ENCODE measurements around the gene ACOT9. TPM values are rescaled to one million over a fixed set of nuclear protein-coding genes. Genes with fewer than 3 reads are reported as not detected.
A peak's percentile ranks its signal among the peaks of the same experiment; 100 is the strongest.

ACOT9 gene
- total and polyA plus RNA-seq, 4 donors, result 30.5 to 46.7 (median 45.1) TPM

GRCh38 chrX:23788946-23789345, 45.9 kb upstream of the ACOT9 start:
- no peak for ATAC-seq (ENCODE audit: insufficient read depth, low FRiP score)
- TF ChIP-seq CTCF (IDR thresholded peaks at IDR 0.05; ENCODE audit: control extremely low read depth, extremely low read depth), result no peak
- 69 to 71% methylated on average over 4 of the region's 4 CpGs for WGBS, 2 donors
- H3K27me3 ChIP-seq (ENCODE audit: control insufficient read depth in 3 of 3, insufficient read depth in 3 of 3, low read length in 2 of 3), result peaks cover 0 to 3% (median 0%) of the 10 kb centered on the region in 3 donors
- peaks cover 0 to 9% (median 4%) of the 10 kb centered on the region in 4 donors for H3K36me3 ChIP-seq (ENCODE audit: control insufficient read depth in 4 of 4, insufficient read depth in 4 of 4, low read length in 4 of 4)
- H3K4me1 ChIP-seq (ENCODE audit: control insufficient read depth in 5 of 5, insufficient read depth in 5 of 5, low read length in 5 of 5), result peaks cover 0 to 7% (median 0%) of the 10 kb centered on the region in 5 donors
- no peak for DNase-seq
- H3K4me3 ChIP-seq, result no peak overlapping the region
- no peaks in the 10 kb centered on the region for H3K9me3 ChIP-seq (ENCODE audit: control insufficient read depth in 4 of 4, insufficient read depth in 3 of 4, low read length in 3 of 4)
- no peak overlapping the region for H3K9ac ChIP-seq (ENCODE audit: insufficient read depth in 1 of 2, low read length in 2 of 2)
- H3K27ac ChIP-seq (ENCODE audit: low read depth in 1 of 2, low read length in 1 of 2), result no peak overlapping the region

GRCh38 chrX:23788521-23788920, 45.4 kb upstream of the ACOT9 start:
- no peaks in the 10 kb centered on the region for H3K9me3 ChIP-seq (ENCODE audit: control insufficient read depth in 4 of 4, insufficient read depth in 3 of 4, low read length in 3 of 4)
- TF ChIP-seq CTCF (IDR thresholded peaks at IDR 0.05; ENCODE audit: control extremely low read depth, extremely low read depth), result no peak
- no peak overlapping the region for H3K9ac ChIP-seq (ENCODE audit: insufficient read depth in 1 of 2, low read length in 2 of 2)
- no peak overlapping the region for H3K4me3 ChIP-seq
- ATAC-seq (ENCODE audit: insufficient read depth, low FRiP score) (no peak), DNase-seq (no peak)
- peak overlapping the region in 1 of 2 donors; percentile 9 for H3K27ac ChIP-seq (ENCODE audit: low read depth in 1 of 2, low read length in 1 of 2)
- peaks cover 0 to 11% (median 5%) of the 10 kb centered on the region in 4 donors for H3K36me3 ChIP-seq (ENCODE audit: control insufficient read depth in 4 of 4, insufficient read depth in 4 of 4, low read length in 4 of 4)
- peaks cover 0 to 7% (median 0%) of the 10 kb centered on the region in 5 donors for H3K4me1 ChIP-seq (ENCODE audit: control insufficient read depth in 5 of 5, insufficient read depth in 5 of 5, low read length in 5 of 5)
- H3K27me3 ChIP-seq (ENCODE audit: control insufficient read depth in 3 of 3, insufficient read depth in 3 of 3, low read length in 2 of 3), result peaks cover 0 to 3% (median 0%) of the 10 kb centered on the region in 3 donors

- Histone ChIP-seq H3K27ac (ENCODE audit: low read depth in 1 of 2, low read length in 1 of 2) (no peak overlapping the region), H3K27me3 (ENCODE audit: control insufficient read depth in 3 of 3, insufficient read depth in 3 of 3, low read length in 2 of 3) (peaks cover 0 to 3% (median 0%) of the 10 kb centered on the region in 3 donors), H3K4me3 (no peak overlapping the region), H3K36me3 (ENCODE audit: control insufficient read depth in 4 of 4, insufficient read depth in 4 of 4, low read length in 4 of 4) (peaks cover 0 to 11% (median 5%) of the 10 kb centered on the region in 4 donors), H3K9ac (ENCODE audit: insufficient read depth in 1 of 2, low read length in 2 of 2) (no peak overlapping the region), H3K4me1 (ENCODE audit: control insufficient read depth in 5 of 5, insufficient read depth in 5 of 5, low read length in 5 of 5) (no peaks in the 10 kb centered on the region), H3K9me3 (ENCODE audit: control insufficient read depth in 4 of 4, insufficient read depth in 3 of 4, low read length in 3 of 4) (no peaks in the 10 kb centered on the region)
- ATAC-seq (ENCODE audit: insufficient read depth, low FRiP score) (no peak), DNase-seq (no peak)
- no peak for TF ChIP-seq CTCF (IDR thresholded peaks at IDR 0.05; ENCODE audit: control extremely low read depth, extremely low read depth)
- WGBS, 2 donors, result 95 to 100% methylated on average over 2 of the region's 2 CpGs
Measured at GRCh38 chrX:23787745-23788118, 44.7 kb upstream of the ACOT9 start.

- peaks cover 0 to 11% (median 5%) of the 10 kb centered on the region in 4 donors for H3K36me3 ChIP-seq (ENCODE audit: control insufficient read depth in 4 of 4, insufficient read depth in 4 of 4, low read length in 4 of 4)
- peak overlapping the region; percentile 22 to 40 for H3K27ac ChIP-seq (ENCODE audit: low read depth in 1 of 2, low read length in 1 of 2)
- H3K27me3 ChIP-seq (ENCODE audit: control insufficient read depth in 3 of 3, insufficient read depth in 3 of 3, low read length in 2 of 3), result peaks cover 0 to 3% (median 0%) of the 10 kb centered on the region in 3 donors
- ATAC-seq (ENCODE audit: insufficient read depth, low FRiP score) (no peak), DNase-seq (no peak)
- no peak for TF ChIP-seq CTCF (IDR thresholded peaks at IDR 0.05; ENCODE audit: control extremely low read depth, extremely low read depth)
- H3K9me3 ChIP-seq (ENCODE audit: control insufficient read depth in 4 of 4, insufficient read depth in 3 of 4, low read length in 3 of 4), result no peaks in the 10 kb centered on the region
- no peaks in the 10 kb centered on the region for H3K4me1 ChIP-seq (ENCODE audit: control insufficient read depth in 5 of 5, insufficient read depth in 5 of 5, low read length in 5 of 5)
- no peak overlapping the region for H3K4me3 ChIP-seq
- no peak overlapping the region for H3K9ac ChIP-seq (ENCODE audit: insufficient read depth in 1 of 2, low read length in 2 of 2)
- 74 to 77% methylated on average over 8 to 11 of the region's 11 CpGs for WGBS, 2 donors
Measured at GRCh38 chrX:23786268-23786815, 43.3 kb upstream of the ACOT9 start.

All from lung (tissue), 12 donors.